CD4-positive, alpha-beta T cell treated with Interleukin-6 for 4 hours (primary cell): ENCODE data around the gene MYL3.
A peak's percentile ranks its signal among the peaks of the same experiment; 100 is the strongest.
"Not testable (repeated sequence)": the region's sequence is repeated elsewhere in the genome, so short reads cannot be mapped to it uniquely, and the experiment has no call there.

Source experiments
- DNase-seq: peaks from one replicate; pipeline ENCODE4 v3.0.0-alpha.2; 2020; ENCODE audit warnings: mixed read lengths

Gene MYL3

DNA sequence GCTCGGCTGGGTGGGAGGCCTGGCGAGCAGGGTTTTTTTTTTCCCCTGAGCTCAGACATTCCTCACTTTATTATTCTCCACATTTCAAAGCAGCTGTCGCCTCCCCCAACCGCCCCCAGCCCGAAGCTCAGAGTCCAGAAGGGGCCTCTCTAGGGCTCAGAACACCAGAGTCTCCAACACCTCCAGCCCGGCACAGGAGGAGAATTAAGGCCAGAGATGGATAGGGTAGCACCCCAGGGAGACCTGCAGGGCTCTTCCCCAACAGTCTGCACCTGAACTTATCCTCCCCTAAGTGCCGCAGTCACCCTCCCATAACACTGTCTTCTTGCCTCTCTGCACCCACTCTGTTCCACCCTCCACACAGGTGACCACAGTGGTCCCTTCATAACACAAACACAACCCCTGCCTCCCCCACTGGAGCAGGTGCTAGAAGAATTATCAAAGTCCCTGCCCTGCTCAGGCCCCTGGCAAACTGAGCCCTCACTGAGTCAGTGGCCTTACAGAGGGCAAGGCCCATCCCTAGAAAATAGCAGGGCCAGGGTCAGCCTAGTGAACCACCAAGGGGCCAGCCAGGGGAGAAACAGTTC, 14.1 kb downstream of the MYL3 start:
- DNase-seq = no peak

DNA sequence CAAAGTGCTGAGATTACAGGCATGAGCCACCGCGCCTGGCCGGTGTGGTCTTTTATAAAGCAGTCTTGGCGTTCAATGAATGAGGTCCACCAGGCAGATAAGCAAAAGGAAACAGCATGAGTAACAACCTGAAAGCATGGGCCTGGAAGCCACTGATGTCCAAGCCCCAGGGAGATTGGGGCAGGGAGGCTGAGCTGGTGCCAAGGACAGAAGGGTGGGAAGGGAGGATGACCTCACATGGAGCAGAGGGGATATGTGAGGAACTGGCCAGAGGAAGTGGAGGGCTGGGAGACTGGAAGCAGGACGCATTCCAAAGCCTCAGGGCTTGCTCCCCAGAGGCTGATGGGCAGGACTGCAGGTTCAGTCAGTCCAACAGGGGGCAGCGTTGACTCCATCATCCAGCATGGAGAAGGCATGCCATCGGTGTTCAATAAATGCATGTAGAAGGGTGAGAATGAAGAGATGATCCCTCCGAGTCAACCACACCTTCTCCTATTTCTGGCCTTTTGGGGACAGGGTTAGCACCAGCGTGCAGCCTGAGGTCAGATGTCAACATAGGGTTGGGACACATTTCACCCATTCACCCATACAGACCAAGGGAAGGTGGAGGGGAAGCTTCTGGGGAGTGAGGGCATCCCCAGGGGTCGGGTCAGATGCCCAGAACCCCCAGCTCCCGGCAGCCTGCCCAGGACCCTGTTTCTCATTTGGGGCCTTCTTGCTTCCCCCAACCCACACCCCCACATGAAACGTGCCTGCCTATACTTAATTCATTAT, 14.8 kb downstream of the MYL3 start:
- DNase-seq = peak; percentile 42

DNA sequence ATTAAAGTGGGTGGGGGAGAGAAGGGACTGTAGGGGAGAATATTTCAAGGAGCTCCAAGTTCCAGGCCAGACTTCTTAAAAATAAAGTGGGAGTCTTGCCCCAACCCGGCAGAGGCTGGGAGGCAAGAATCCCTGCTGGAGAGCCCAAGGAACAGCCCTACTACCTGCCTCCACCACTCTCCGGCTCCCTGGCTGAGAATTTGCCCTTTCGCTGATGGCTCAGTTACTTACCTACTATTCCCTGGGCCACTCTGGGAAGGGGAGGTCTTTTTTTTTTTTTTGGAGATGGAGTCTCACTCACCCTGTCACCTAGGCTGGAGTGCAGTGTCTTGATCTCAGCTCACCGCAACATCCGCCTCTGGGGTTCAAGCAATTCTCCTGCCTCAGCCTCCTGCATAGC, 15.5 kb downstream of the MYL3 start:
- DNase-seq = no peak

- DNase-seq = no peak
Observed at GRCh38 chr3:46846624-46847542, 16.4 kb downstream of the MYL3 start.

GRCh38 chr3:46845860-46846623, 17.2 kb downstream of the MYL3 start:
- DNase-seq = peak; percentile 85

DNA sequence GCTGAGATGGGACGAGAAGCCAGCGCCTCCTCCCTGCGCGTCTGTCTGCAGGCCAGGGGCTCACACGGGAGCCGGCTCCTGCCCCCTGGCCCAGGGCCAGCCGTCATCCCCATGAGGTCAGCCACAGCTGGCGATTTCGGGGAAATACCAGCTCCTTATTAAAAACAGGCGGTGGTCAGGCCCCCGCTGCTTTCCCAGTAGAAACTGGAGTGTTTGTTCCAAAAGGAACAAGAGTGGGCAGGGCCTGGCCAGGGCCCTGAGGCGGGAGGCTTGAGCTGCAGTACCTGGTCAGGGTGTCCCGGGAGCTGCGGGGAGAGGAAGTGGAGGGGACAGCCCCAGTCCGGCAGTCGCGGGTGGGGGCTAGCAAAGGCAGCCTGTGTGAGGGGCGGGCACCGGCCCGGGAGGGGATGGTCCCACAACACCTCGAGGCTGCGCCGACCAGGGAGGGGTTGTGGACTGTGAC, 17.8 kb downstream of the MYL3 start:
- DNase-seq = no peak

- DNase-seq = no peak
Observed at GRCh38 chr3:46844881-46845312, 18.3 kb downstream of the MYL3 start.

- no peak for DNase-seq
Observed at GRCh38 chr3:46844397-46844796, 18.8 kb downstream of the MYL3 start.

- no peak for DNase-seq
Observed at GRCh38 chr3:46843508-46843907, 19.7 kb downstream of the MYL3 start.

DNA sequence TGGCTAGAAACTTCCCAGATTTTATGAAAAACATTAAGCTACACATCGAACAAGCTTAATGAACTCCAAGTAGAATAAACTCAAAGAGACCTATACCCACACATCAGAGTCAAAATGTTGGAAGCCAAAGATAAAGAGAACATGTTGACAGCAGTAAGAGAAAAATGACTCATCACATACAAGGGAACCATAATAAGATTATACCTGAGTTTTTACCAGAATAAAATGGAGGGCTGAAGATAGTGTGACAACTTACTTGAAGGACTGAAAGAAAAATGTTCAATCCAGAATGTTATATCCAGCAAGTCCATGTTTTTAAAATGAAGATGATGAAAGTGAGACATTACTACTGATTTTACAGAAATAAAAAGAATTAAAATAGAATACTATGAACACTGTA, 22.8 kb downstream of the MYL3 start:
- no peak for DNase-seq

DNA sequence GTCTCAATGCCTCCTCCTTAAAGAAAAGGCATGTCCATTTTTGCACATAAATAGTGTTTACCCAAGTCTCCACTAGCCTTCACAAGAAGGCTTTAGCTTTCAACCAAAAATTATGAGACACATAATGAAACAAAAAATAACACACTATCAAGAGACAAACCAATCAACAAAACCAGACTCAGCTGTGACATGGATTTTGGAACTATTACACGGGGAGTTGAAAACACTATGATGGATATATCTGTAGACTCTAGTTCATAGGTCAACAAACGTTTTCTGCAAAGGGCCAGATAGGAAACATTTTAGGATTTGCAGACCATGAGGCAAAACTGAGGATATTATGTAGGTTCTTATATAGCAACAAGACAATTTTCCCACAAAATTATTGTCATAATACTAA, 24.9 kb downstream of the MYL3 start:
- DNase-seq = no peak

GRCh38 chr3:46835491-46835890, 27.8 kb downstream of the MYL3 start:
- no peak for DNase-seq

GRCh38 chr3:46835054-46835453, 28.2 kb downstream of the MYL3 start:
- DNase-seq = no peak

DNA sequence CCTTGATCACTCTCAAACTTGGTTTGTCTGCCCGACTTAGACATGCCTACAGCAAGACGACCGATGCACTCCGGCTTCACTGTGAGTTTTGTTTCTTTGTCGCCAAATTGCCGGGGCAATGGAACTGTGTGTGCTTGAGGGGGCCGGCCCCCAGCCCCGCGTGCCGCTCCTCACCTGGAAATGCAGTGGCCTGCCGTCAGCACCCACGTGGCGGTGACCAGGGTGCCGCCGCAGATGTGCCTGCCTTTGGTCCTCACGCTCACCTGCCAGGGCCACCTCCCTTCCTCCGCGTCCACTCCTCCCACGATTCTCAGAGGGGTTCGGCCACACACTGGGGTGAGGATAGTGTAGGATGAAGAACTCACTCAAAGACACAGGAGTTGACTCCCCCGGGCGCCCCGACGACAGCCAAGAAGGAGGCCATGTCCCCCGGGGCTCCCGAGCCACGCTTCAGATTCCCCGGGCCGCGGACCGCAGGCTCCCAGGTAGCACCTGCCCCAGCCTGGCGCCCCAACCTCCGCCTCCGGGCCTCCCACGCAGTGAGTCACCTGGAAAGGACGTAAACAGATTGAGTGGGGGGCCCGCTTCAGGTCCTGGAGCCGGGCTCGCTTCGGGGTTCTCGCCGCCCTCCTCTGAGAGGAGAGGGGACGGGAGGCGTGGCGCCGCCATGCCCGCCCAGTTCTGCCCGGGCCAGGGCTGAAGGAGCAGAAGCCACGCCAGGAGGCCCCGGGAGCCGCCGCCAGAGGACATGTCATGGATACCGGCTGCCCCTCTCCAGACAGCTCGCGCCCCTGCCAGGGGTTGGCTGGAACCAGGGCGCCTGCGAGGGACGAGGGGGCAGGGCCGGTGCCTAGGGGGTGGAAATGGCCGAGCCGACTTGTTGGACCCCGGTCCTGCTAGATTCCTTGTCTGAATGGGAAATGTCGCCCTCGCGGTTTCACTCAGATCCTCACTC, 29.6 kb downstream of the MYL3 start:
- DNase-seq = no peak

DNA sequence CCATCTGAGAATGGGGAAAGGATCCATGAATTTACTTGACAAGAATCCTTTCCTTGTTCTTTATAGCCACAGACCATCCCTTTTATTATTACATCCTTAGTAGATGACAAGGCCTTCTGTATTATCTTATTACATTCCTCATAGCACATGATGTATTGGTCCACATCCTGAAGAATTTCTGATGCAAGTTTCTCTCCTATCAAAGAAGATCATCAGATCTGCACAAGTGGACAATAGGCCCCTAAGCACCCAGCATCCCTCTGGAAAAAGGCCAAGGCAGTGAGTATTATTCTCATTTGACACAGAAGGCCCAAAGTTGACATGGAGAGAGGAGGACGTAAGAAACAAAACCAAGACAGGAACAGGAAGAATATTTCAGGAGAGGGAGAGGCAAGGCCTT, 31.4 kb downstream of the MYL3 start:
- DNase-seq = no peak

GRCh38 chr3:46831316-46831715, 31.9 kb downstream of the MYL3 start:
- DNase-seq = no peak

GRCh38 chr3:46830801-46831200, 32.4 kb downstream of the MYL3 start:
- DNase-seq = no peak

- no peak for DNase-seq
Observed at GRCh38 chr3:46829699-46830208, 33.5 kb downstream of the MYL3 start.

DNA sequence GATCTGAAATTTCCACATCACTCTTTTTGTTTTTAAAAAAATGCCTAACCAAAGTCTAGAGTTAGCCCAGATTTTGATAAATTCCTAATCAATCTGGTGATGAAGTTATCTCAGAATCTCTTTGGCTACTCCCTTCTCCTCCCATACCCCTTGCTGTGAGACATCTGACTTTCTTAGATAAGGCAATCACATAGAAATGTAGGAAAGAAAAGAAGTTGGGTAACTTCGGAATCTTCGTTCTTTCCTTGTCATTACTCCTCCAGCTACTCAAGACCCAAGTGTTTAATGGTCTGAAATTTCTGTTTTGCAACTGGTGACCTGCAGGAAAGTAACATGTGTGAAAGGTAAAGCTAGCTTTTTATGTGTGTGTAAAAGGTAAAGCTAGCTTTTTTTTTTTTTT, 37.8 kb downstream of the MYL3 start:
- DNase-seq = no peak

DNA sequence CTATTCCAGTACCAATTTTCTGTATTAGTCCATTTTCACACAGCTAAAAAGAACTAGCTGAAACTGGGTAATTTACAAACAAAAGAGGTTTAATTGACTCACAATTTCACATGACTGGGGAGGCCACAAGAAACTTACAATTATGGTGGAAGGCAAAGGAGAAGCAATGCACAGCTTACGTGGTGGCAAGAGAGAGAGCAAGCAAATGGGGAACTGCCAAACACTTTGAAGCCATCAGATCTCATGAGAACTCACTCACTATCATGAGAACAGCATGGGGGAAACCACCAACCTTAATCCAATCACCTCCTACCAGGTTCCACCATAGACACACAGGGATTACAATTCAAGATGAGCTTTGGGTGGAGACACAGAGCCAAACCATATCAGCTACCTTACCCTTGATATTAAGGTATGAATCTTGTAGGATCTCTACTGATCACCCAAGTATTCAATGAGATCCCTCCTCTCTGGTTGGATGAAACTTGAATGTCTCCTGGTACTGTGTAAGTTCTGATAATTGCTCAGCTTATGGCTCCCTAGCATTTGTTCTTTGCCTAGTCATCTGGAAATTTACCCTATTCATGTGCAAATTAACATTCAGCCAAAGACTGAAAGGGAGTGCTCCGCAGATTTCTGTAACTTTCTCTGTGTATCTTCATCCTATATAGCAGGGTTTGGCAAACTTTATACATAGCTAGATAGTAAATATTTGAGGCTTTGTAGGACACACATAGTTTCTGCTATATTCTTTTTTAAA, 38.9 kb downstream of the MYL3 start:
- no peak for DNase-seq

DNA sequence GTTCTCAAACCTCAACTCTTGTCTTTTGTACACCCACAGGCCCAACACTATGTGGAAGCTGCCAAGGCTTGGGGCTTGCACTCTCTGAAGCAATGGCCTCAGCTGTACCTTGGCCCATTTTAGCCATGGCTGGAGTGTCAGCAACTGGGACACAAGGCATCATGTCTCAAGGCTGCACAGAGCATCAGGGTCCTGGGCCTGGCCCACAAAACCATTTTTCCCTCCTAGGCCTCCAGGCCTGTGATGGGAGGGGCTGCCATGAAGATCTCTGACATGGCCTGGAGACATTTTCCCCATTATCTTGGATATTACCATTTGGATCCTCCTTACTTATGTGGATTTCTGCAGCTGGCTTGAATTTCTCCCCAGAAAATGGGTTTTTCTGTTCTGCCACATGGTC, 39.9 kb downstream of the MYL3 start:
- not testable (repeated sequence) for DNase-seq
